Measurements from ENCODE around the gene L3MBTL4. TPM values are rescaled to one million over a fixed set of nuclear protein-coding genes. Genes with fewer than 3 reads are reported as not detected.

The L3MBTL4 gene
- total and polyA plus RNA-seq, 9 of the 15 experiments (the other 6 are each of a cell fraction or from before 2014, with no cell fraction given) = not detected

DNA sequence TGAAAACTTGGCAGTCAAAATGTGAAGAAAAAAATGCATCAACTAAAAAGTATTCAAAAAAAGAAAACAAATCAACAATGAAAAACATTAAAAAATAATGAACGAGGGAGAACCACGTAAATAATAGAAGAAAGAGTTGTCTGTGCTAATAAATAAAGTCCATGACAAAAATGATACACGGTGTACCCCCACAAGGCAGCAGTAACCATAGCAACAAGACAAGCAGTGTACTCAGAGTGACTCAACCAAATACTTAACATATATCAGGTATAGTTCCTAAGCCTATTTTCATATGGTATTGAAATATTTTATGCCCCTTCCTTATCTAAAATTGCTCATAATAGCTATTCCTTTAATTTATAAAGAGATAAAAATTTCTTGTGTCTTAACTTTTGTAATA, 357.1 kb downstream of the L3MBTL4 start:
- TF ChIP-seq RFX1 (IDR thresholded peaks at IDR 0.05) (peak; percentile 60), ZFX (CRISPR knock-in tag; IDR thresholded peaks at IDR 0.05) (no peak)
- H3K27ac ChIP-seq (ENCODE audit: extremely low read depth, low read depth, low read length) = no peak overlapping the region
- no peak for ATAC-seq
- no peak for FAIRE-seq
- no peak overlapping the region for H3K9ac ChIP-seq (ENCODE audit: insufficient read depth in 1 of 2, low read depth in 2 of 2, low read length in 2 of 2)
- WGBS (ENCODE audit: insufficient coverage, low coverage, missing lambda C conversion rate) = 0% methylated on average over 3 of the region's 3 CpGs
- no peak overlapping the region for H3K4me3 ChIP-seq
- H3K4me1 ChIP-seq (replicated peaks in 1 of 2; ENCODE audit: control insufficient read depth in 2 of 2, insufficient read depth in 2 of 2, low read length in 2 of 2) = no peaks in the 10 kb centered on the region
- no peaks in the 10 kb centered on the region for H3K79me2 ChIP-seq (ENCODE audit: control insufficient read depth, insufficient read depth, low read length)
- intact Hi-C loops (cut with micrococcal nuclease) (no loop called here), in situ Hi-C loops (cut with MboI) (no loop called here)
- no peak overlapping the region for H2AFZ ChIP-seq (ENCODE audit: low read depth, low read length)
- no TSS peak for BruUV-seq (replicated peaks)
- no peaks in the 10 kb centered on the region for H3K9me3 ChIP-seq (replicated peaks; ENCODE audit: control insufficient read depth, insufficient read depth, low read depth, low read length)
- H3K4me2 ChIP-seq (ENCODE audit: insufficient read depth, low read length) = no peak overlapping the region
- no peaks in the 10 kb centered on the region for H4K20me1 ChIP-seq (replicated peaks; ENCODE audit: control insufficient read depth, insufficient read depth, low read length)
- no peaks in the 10 kb centered on the region for H3K27me3 ChIP-seq (ENCODE audit: control insufficient read depth in 2 of 2, insufficient read depth in 2 of 2, low read length in 2 of 2)
- CTCF ChIA-PET (ENCODE audit: low intra/inter-chr PET ratio) = no interaction called here
- H3K9me1 ChIP-seq (ENCODE audit: control insufficient read depth, insufficient read depth, low read length) = no peaks in the 10 kb centered on the region
- POLR2A ChIA-PET = no interaction called here
- no peaks in the 10 kb centered on the region for H3K36me3 ChIP-seq (ENCODE audit: control insufficient read depth, insufficient read depth, low read length)
- DNase-seq (ENCODE audit: extremely low read depth in 1 of 4, low spot score in 3 of 4) = no peak

GRCh38 chr18:6056171-6056910, 358.4 kb downstream of the L3MBTL4 start:
- no peaks in the 10 kb centered on the region for H3K4me1 ChIP-seq (replicated peaks in 1 of 2; ENCODE audit: control insufficient read depth in 2 of 2, insufficient read depth in 2 of 2, low read length in 2 of 2)
- in situ Hi-C loops (cut with MboI) (no loop called here), intact Hi-C loops (cut with micrococcal nuclease) (no loop called here)
- DNase-seq (ENCODE audit: extremely low read depth in 1 of 4, low spot score in 3 of 4) = no peak
- ChIA-PET POLR2A (interaction anchor here (0.5 kb wide), 1 partner anchor 299 kb away, joined by 3 read pairs; no protein-coding TSS in a partner anchor), CTCF (ENCODE audit: low intra/inter-chr PET ratio) (no interaction called here)
- H3K9ac ChIP-seq (ENCODE audit: insufficient read depth in 1 of 2, low read depth in 2 of 2, low read length in 2 of 2) = no peak overlapping the region
- TF ChIP-seq, protein P1, sequence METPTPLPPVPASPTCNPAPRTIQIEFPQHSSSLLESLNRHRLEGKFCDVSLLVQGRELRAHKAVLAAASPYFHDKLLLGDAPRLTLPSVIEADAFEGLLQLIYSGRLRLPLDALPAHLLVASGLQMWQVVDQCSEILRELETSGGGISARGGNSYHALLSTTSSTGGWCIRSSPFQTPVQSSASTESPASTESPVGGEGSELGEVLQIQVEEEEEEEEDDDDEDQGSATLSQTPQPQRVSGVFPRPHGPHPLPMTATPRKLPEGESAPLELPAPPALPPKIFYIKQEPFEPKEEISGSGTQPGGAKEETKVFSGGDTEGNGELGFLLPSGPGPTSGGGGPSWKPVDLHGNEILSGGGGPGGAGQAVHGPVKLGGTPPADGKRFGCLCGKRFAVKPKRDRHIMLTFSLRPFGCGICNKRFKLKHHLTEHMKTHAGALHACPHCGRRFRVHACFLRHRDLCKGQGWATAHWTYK (CRISPR knock-in tag; IDR thresholded peaks at IDR 0.05) = no peak
- TF ChIP-seq PCBP1 (IDR thresholded peaks at IDR 0.05; ENCODE audit: low read depth, low read length, poor library complexity, severe bottlenecking) (no peak), BRD4 (IDR thresholded peaks at IDR 0.05) (no peak), TFE3 (CRISPR knock-in tag; IDR thresholded peaks at IDR 0.05) (no peak), HDGF (IDR thresholded peaks at IDR 0.05) (no peak), ASH1L (IDR thresholded peaks at IDR 0.05; ENCODE audit: borderline replicate concordance, low read depth, partially characterized antibody) (no peak), MEF2D (tag; conservative IDR thresholded peaks at IDR 0.05; ENCODE audit: low read depth) (no peak), CCNT2 (IDR thresholded peaks at IDR 0.05; ENCODE audit: borderline replicate concordance, extremely low read depth, insufficient read length, low read depth, low read length) (no peak)
- TF ChIP-seq, protein P2, sequence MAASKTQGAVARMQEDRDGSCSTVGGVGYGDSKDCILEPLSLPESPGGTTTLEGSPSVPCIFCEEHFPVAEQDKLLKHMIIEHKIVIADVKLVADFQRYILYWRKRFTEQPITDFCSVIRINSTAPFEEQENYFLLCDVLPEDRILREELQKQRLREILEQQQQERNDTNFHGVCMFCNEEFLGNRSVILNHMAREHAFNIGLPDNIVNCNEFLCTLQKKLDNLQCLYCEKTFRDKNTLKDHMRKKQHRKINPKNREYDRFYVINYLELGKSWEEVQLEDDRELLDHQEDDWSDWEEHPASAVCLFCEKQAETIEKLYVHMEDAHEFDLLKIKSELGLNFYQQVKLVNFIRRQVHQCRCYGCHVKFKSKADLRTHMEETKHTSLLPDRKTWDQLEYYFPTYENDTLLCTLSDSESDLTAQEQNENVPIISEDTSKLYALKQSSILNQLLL (CRISPR knock-in tag; IDR thresholded peaks at IDR 0.05; ENCODE audit: borderline replicate concordance) = no peak
- no peaks in the 10 kb centered on the region for H4K20me1 ChIP-seq (replicated peaks; ENCODE audit: control insufficient read depth, insufficient read depth, low read length)
- no peaks in the 10 kb centered on the region for H3K36me3 ChIP-seq (ENCODE audit: control insufficient read depth, insufficient read depth, low read length)
- no peak for ATAC-seq
- no peak overlapping the region for H3K4me3 ChIP-seq
- H2AFZ ChIP-seq (ENCODE audit: low read depth, low read length) = no peak overlapping the region
- no peaks in the 10 kb centered on the region for H3K79me2 ChIP-seq (ENCODE audit: control insufficient read depth, insufficient read depth, low read length)
- H3K9me1 ChIP-seq (ENCODE audit: control insufficient read depth, insufficient read depth, low read length) = no peaks in the 10 kb centered on the region
- WGBS (ENCODE audit: insufficient coverage, low coverage, missing lambda C conversion rate) = 0% methylated on average over 7 of the region's 7 CpGs
- no peaks in the 10 kb centered on the region for H3K27me3 ChIP-seq (ENCODE audit: control insufficient read depth in 2 of 2, insufficient read depth in 2 of 2, low read length in 2 of 2)
- no peak overlapping the region for H3K4me2 ChIP-seq (ENCODE audit: insufficient read depth, low read length)
- no peaks in the 10 kb centered on the region for H3K9me3 ChIP-seq (replicated peaks; ENCODE audit: control insufficient read depth, insufficient read depth, low read depth, low read length)
- BruUV-seq (replicated peaks) = no TSS peak
- FAIRE-seq = no peak
- H3K27ac ChIP-seq (ENCODE audit: extremely low read depth, low read depth, low read length) = no peak overlapping the region

Data from K562 (cell line).